OCI-LY7 (cell line): ENCODE results near the gene SH3RF3. TPM values are rescaled to one million over a fixed set of nuclear protein-coding genes. Genes with fewer than 3 reads are reported as not detected.

Experiments
- BruUV-seq: library from RNA; stranded (reverse); fragments of 400-500 nt; replicated peaks from 2 replicates; lab custom pipeline; 2021; lab: Mats Ljungman, UMichigan
- CTCF ChIA-PET: fragments of 300-600 bp; sonication (Branson Sonifier 250); formaldehyde crosslinking; loops from one replicate; lab custom pipeline; 2022; ENCODE audit warnings: antibody characterized with exemption; ENCODE audit not compliant: unreplicated experiment; lab: Charles Lee
- POLR2A ChIA-PET: fragments of 300-600 bp; sonication (Branson Sonifier 250); formaldehyde crosslinking; loops from one replicate; lab custom pipeline; 2022; ENCODE audit warnings: antibody characterized with exemption; lab: Charles Lee
- DNase-seq: peaks from one replicate; pipeline ENCODE4 v3.0.0-alpha.2; 2015; ENCODE audit warnings: low spot score
- H2AFZ ChIP-seq: fragments of 200-600 bp; sonication (generic), shearing (Covaris generic); 2 replicates; pipeline ENCODE4 v1.6.1; 2014; ENCODE audit warnings: mild to moderate bottlenecking, antibody characterized with exemption, low read length, moderate library complexity
- H3K27ac ChIP-seq: fragments of 200-600 bp; sonication (generic); 2 replicates; pipeline ENCODE4 v1.5.1; 2014; ENCODE audit warnings: mixed run types, low read depth, mild to moderate bottlenecking, moderate library complexity, low read length, inconsistent platforms; ENCODE audit not compliant: poor library complexity, severe bottlenecking
- H3K36me3 ChIP-seq: fragments of 200-600 bp; sonication (generic); 2 replicates; pipeline ENCODE4 v1.6.1; 2014; ENCODE audit warnings: mild to moderate bottlenecking, antibody characterized with exemption, low read length, moderate library complexity, mixed read lengths; ENCODE audit not compliant: insufficient read depth
- H3K4me1 ChIP-seq: fragments of 200-600 bp; sonication (generic); 2 replicates; pipeline ENCODE4 v1.5.1; 2014; ENCODE audit warnings: mild to moderate bottlenecking, low read length; ENCODE audit not compliant: insufficient read depth, poor library complexity, severe bottlenecking
- H3K4me2 ChIP-seq: fragments of 200-600 bp; sonication (generic); 2 replicates; pipeline ENCODE4 v1.6.1; 2014; ENCODE audit warnings: mild to moderate bottlenecking, low read length
- H3K4me3 ChIP-seq: fragments of 200-600 bp; sonication (generic); 2 replicates; pipeline ENCODE4 v1.5.1; 2014; ENCODE audit warnings: mild to moderate bottlenecking, low read depth, low read length; ENCODE audit not compliant: poor library complexity, severe bottlenecking
- H3K79me2 ChIP-seq: fragments of 200-600 bp; sonication (generic); 2 replicates; pipeline ENCODE4 v1.6.1; 2016; ENCODE audit warnings: low read depth, mild to moderate bottlenecking, low read length, moderate library complexity, mixed read lengths; ENCODE audit not compliant: insufficient read depth
- H3K9me2 ChIP-seq: fragments of 200-600 bp; sonication (generic); 2 replicates; pipeline ENCODE4 v1.6.1; 2016; ENCODE audit warnings: mild to moderate bottlenecking, low read length, mixed read lengths; ENCODE audit not compliant: insufficient read depth
- H3K9me3 ChIP-seq: fragments of 200-600 bp; sonication (generic); 2 replicates; pipeline ENCODE4 v1.6.1; 2014; ENCODE audit warnings: mild to moderate bottlenecking, mixed run types, low read length, mixed read lengths
- H4K20me1 ChIP-seq: fragments of 200-600 bp; sonication (generic); 2 replicates; pipeline ENCODE4 v1.6.1; 2014; ENCODE audit warnings: mild to moderate bottlenecking, antibody characterized with exemption, low read length, moderate library complexity, mixed read lengths; ENCODE audit not compliant: insufficient read depth
- EZH2phosphoT487 ChIP-seq: fragments of 200-600 bp; sonication (generic); IDR thresholded peaks from 2 replicates; pipeline ENCODE4 v1.6.1; 2018; ENCODE audit warnings: low read depth, borderline replicate concordance, mild to moderate bottlenecking, mixed run types, antibody characterized with exemption, low read length, moderate library complexity, mixed read lengths
- intact Hi-C: fragments of 100-400 bp; cut with micrococcal nuclease; formaldehyde crosslinking; loops from one replicate; pipeline ENCODE4 v1.10.0; 2022; ENCODE audit not compliant: unreplicated experiment
- total RNA-seq, 2 experiments: library from RNA; depleted of rRNA in 1 of 2; stranded (reverse); fragments of >200 nt in 1 of 2; shearing (Covaris generic) in 1 of 2; gene quantifications; 2 replicates each; pipeline ENCODE4 v1.2.3, GENCODE V29; 2014 to 2022
- TF ChIP-seq, protein P1 (sequence below): fragments of 200-600 bp; sonication (generic); conservative IDR thresholded peaks from 2 replicates; pipeline ENCODE4 v1.5.1; 2014; ENCODE audit warnings: mild to moderate bottlenecking, antibody characterized with exemption, low read length, moderate library complexity, mixed read lengths

SH3RF3 gene
- total RNA-seq, 2 experiments from 2014 or later, result not detected

DNA sequence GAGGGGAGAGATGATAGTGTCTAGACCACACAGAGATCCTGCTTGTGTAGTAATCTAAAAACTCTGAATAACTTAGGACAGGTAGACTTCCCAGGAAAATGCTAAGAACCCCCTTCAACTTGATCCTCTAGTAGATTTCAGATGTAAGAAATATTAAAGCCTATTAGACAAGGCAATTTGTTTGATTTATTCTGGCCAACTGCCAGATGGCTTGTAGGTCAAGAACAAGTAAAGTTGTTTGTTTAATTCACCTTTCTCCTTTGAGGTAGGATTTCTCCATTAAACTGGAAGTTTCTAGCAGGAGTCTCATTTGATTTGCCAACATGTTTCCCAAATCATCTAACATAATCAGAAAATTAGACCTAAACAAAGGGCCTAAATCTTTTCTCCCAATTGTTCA is 48.6 kb downstream of the SH3RF3 start:
- ChIA-PET CTCF (no interaction called here), POLR2A (no interaction called here)
- no peak overlapping the region for H3K4me3 ChIP-seq
- no peaks in the 10 kb centered on the region for H3K79me2 ChIP-seq
- no peak for DNase-seq
- no peaks in the 10 kb centered on the region for H4K20me1 ChIP-seq
- no TSS peak for BruUV-seq
- intact Hi-C loops, result no loop called here
- no peak overlapping the region for H3K4me2 ChIP-seq
- no peak overlapping the region for H2AFZ ChIP-seq
- no peak for TF ChIP-seq EZH2phosphoT487
- TF ChIP-seq, protein P1, sequence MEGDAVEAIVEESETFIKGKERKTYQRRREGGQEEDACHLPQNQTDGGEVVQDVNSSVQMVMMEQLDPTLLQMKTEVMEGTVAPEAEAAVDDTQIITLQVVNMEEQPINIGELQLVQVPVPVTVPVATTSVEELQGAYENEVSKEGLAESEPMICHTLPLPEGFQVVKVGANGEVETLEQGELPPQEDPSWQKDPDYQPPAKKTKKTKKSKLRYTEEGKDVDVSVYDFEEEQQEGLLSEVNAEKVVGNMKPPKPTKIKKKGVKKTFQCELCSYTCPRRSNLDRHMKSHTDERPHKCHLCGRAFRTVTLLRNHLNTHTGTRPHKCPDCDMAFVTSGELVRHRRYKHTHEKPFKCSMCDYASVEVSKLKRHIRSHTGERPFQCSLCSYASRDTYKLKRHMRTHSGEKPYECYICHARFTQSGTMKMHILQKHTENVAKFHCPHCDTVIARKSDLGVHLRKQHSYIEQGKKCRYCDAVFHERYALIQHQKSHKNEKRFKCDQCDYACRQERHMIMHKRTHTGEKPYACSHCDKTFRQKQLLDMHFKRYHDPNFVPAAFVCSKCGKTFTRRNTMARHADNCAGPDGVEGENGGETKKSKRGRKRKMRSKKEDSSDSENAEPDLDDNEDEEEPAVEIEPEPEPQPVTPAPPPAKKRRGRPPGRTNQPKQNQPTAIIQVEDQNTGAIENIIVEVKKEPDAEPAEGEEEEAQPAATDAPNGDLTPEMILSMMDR, result no peak
- H3K9me3 ChIP-seq, result no peaks in the 10 kb centered on the region
- no peaks in the 10 kb centered on the region for H3K9me2 ChIP-seq
- no peaks in the 10 kb centered on the region for H3K4me1 ChIP-seq
- H3K36me3 ChIP-seq, result no peaks in the 10 kb centered on the region
- H3K27ac ChIP-seq, result no peak overlapping the region

DNA sequence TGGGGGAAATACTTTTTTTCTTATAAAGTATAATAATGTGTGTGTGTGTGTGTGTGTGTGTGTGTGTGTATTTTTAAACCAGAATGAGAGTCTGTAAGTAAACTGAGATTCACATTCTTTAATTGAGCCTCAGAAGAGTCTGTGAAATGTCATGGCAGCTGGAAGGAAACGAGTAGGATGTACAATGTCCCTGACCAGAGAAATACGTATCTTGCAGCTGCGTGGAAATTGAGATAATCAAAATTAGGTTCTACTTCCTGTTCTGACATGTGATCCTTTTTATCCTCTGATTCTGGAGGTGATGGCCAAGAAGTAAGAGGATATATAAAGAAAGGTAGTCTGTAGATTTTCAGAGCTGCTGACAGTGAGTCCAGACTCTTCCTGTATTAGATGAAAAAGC is 50.0 kb downstream of the SH3RF3 start:
- Histone ChIP-seq H3K79me2 (no peaks in the 10 kb centered on the region), H4K20me1 (no peaks in the 10 kb centered on the region), H3K4me2 (no peak overlapping the region), H2AFZ (no peak overlapping the region), H3K9me2 (no peaks in the 10 kb centered on the region), H3K36me3 (no peaks in the 10 kb centered on the region), H3K27ac (no peak overlapping the region), H3K9me3 (no peaks in the 10 kb centered on the region), H3K4me1 (no peaks in the 10 kb centered on the region), H3K4me3 (no peak overlapping the region)
- POLR2A ChIA-PET, result no interaction called here
- DNase-seq, result no peak
- no TSS peak for BruUV-seq
- no peak for TF ChIP-seq EZH2phosphoT487
- TF ChIP-seq, protein P1, result no peak
- intact Hi-C loops, result no loop called here
- CTCF ChIA-PET, result no interaction called here

DNA sequence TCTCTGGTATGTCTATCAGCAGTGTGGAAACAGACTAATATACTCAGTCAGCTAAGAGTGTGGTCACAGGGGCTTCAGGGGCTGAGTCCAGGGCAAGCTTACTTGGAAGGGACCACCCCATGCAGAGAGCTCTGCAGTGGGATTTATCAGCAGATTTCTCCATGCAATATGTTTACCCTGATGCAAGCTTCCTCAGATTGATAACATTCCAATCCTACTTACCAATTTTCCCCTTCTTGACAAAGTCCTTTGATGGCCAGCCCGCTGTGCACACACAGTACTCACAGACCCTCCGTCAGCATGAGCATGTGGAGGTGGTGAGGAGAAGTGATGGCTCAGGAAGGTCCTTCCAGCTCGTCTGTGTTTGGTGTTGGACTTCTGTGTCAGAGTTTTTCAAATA is 51.8 kb downstream of the SH3RF3 start:
- Histone ChIP-seq H3K4me3 (no peak overlapping the region), H3K4me1 (no peaks in the 10 kb centered on the region), H3K36me3 (no peaks in the 10 kb centered on the region), H3K9me3 (no peaks in the 10 kb centered on the region), H3K9me2 (no peaks in the 10 kb centered on the region), H3K79me2 (no peaks in the 10 kb centered on the region), H3K27ac (no peak overlapping the region), H3K4me2 (no peak overlapping the region), H2AFZ (no peak overlapping the region), H4K20me1 (no peaks in the 10 kb centered on the region)
- TF ChIP-seq, protein P1, result no peak
- no peak for TF ChIP-seq EZH2phosphoT487
- CTCF ChIA-PET, result interaction anchor here (0.6 kb wide), 1 partner anchor 12 kb away, joined by 3 read pairs; no protein-coding TSS in a partner anchor
- no peak for DNase-seq
- BruUV-seq, result no TSS peak
- intact Hi-C loops, result no loop called here
- POLR2A ChIA-PET, result no interaction called here
